NCI-H146 treated with DMSO at 0.1 percent for 48 hours (cell line): ENCODE results near the gene CPNE6.

Experiments used
- DNase-seq: peaks from one replicate; lab custom pipeline; 2025; ENCODE audit not compliant: unreplicated experiment; lab: John Stamatoyannopoulos, UW

Gene CPNE6

DNA sequence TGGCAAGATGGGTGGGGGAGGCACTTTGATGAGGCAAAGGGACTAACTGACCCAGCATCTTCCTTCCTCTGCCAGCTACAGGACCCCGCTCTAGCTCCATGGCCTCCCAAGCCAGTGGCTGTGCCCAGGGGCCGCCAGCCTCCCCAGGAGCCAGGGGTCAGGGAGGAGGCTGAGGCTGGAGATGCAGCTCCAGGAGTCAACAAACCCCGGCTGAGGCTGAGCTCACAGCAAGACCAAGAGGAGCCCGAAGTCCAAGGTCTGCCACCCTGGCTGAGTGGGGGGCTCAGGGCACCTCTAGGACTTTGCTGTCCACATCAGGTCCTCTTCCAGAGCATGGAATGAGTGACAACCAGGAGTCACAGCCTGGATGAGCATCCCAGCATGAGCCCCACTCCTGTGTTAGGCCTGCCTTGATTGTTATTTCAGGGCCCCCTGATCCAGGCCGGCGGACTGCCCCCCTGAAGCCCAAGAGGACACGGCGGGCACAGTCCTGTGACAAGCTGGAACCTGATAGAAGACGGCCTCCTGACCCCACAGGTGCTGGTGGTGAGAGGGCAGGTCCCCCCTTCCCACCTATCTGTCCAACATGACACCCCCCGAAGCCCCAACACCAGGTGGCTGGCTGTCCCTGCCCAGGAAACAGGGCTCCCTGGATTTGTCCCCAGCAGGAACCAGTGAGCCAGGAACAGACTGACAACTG is 2.5 kb upstream of the CPNE6 start:
- no peak for DNase-seq

GRCh38 chr14:24069411-24069735 is 2.0 kb upstream of the CPNE6 start:
- no peak for DNase-seq

GRCh38 chr14:24070285-24071143 is 848 bp upstream of the CPNE6 start:
- DNase-seq = peak; percentile 16

DNA sequence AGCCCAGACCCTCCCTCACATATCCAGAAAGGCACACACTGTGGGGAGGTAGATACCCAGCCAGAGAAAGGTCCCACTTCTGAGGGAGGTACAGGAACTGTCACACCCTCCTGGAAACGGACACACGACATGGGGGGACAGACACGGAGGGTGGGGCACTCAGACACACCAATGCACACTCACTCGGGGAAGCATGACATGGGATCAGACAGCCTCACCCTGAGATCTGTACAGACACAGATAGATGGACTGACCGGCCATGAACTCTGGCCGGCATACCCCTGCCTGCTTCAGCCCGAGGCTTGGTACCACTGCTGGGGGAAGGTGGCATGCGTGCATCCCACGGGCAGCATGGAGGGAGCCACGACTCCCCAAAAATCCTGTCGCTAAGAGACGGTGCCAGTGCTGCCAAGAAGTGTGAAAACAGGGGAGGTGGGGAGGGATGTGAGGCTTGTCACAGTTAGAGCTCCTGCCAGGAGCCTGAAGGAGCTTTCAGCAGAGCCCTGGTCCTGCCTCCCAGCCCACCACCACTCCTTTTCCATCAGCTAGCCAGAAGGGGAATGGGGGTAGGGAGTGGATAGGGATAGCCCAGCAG is 571 bp downstream of the CPNE6 start:
- no peak for DNase-seq

GRCh38 chr14:24072436-24072835 is 1.1 kb downstream of the CPNE6 start:
- no peak for DNase-seq

DNA sequence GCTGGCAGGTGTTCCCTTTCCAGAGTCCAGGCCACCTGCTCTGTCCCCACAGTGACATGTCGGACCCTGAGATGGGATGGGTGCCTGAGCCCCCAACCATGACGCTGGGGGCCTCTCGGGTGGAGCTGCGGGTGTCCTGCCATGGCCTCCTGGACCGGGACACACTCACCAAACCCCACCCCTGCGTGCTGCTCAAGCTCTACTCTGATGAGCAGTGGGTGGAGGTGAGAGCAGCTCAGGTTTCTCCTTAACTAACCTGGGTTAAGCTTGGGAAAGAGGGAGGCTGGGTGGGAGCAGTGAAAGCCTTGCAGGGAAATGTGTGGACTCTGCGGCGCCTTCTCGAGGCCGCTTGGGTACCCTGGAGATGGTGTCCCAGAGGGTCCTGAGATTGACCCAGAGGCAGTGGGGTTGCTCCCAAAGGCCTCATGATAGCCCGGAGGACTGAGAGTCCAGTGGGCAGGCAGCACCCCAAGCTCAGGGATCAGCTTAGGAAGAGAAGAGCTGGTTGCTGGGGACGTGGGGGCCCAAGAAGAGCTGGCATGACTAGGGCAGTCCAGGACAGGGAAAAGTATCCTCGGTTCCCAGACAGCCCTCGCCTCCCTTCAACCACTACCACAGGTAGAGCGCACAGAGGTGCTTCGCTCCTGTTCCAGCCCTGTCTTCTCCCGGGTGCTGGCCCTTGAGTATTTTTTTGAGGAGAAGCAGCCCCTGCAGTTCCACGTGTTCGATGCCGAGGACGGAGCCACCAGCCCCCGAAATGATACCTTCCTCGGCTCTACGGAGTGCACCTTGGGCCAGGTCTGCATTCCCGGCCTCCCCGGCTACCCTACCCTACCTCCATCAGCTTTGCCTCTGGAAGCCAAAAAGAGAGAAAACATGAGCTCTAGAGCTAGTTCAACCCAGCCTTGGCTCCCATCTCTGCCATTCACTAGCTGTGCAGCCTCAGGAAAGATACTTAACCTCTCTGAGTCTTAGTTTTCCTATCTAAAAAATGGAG is 1.8 kb downstream of the CPNE6 start:
- no peak for DNase-seq

DNA sequence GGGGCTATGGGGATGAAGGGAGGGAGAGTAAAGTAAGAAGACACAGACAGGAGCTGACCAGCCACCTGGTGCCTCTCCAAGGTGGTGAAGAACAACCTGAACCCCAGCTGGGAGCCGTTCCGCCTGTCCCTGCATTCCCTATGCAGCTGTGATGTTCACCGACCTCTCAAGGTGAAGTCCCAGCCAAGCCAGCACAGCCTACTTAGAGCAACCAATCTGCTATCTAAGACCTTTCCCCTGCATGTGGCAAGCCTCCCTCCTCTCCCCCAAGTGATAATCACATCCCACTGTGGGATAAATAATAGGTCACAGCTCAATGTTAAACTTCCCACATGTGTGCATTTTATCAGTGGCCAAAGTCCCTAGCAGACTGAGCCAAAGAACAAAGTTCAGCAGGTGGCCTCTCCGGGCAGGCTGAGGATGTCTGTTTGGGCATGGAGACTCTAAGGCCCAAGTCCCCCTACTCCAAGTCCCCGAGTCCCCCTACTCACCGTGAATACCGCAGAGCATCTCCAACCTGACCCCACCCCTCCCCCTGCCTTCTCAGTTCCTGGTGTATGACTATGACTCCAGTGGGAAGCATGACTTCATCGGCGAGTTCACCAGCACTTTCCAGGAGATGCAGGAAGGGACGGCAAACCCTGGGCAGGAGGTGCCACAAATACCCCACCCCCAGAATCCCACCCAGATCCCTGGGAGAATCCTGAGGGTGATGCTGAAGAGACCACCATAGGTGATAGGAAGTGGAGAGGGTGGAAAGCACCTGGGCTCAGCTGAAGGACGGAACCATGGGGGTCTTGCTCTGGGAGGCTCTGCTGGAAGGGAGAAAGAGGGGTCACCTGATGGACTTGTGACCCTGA is 3.5 kb downstream of the CPNE6 start:
- no peak for DNase-seq

- no peak for DNase-seq
Observed at GRCh38 chr14:24075485-24076301, 4.3 kb downstream of the CPNE6 start.

DNA sequence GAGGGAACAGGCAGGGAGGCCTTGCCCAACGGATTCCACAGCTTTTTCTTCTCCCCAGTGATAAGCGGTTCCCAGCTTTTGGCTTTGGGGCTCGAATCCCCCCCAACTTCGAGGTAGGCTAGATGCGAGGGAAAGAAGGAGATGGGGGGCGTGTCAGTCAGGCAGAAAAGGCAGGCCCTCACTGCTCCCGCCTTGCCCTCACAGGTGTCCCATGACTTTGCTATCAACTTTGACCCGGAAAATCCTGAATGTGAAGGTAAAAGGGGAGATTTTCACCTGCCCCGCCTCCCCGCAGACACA is 4.9 kb downstream of the CPNE6 start:
- DNase-seq = no peak

- no peak for DNase-seq
Observed at GRCh38 chr14:24077086-24077485, 5.7 kb downstream of the CPNE6 start.

DNA sequence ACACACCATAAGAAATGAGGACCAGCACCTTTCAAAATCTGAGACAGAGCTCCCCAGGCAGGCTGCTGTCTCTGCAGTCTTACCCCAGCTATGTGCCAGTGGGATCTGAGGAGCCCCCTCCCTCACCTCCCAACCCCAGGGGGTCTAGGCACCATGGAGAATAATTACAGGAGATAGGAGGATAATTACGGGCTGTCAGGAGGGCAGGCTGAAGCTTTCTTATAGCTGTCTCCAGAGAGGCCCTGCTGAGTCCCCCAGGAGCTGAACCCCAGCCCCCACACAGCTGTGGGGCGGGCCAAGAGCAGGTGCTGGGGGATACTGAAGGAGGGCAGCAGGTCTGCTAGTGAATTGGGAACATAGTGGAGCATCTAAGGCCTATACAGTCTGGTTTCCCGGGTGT is 6.8 kb downstream of the CPNE6 start:
- peak; percentile 86 for DNase-seq

- DNase-seq = no peak
Observed at GRCh38 chr14:24079491-24080141, 8.3 kb downstream of the CPNE6 start.

GRCh38 chr14:24080142-24080530 is 8.8 kb downstream of the CPNE6 start:
- DNase-seq = no peak

DNA sequence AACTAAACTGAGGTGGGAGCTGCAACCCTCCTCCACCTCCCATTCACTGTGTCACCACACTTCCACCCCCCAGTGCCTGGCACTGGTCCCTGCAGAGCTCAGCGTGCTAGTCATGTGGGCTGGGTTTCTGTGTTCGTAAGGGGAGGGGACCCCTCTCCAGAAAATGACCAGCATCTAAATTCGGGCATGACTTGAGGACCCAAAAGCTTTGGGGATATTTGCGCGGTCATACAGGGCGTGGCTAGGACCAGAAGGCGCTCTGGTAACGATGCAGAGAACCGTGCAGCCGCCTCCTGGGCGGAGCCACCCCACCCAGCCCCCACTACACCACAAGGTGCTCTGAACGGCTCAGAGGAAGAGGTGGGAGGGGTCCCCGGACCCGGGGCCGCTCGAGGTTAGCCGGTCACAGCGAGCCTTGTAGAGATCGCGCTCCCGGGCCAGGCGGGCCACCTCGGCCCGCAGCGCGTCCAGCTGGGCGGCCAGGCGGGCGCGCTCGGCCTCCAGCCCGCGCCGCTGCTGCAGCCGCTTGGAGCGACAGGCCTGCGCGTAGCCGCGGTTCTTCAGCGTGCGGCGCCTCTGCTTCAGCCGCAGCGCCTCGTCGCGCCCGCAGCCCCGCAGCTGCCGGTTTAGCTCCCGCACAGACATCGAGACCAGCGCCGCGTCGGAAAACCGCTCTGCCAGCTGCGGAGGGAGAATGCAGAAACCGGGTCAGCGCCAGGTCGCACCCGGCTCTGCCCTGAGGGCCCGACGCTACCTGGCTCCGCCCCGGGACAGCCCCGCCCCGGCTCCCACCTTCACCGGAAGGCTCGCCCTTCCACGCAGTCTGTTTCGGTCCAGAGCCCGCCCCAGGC is 9.8 kb downstream of the CPNE6 start:
- DNase-seq = peak; percentile 57

DNA sequence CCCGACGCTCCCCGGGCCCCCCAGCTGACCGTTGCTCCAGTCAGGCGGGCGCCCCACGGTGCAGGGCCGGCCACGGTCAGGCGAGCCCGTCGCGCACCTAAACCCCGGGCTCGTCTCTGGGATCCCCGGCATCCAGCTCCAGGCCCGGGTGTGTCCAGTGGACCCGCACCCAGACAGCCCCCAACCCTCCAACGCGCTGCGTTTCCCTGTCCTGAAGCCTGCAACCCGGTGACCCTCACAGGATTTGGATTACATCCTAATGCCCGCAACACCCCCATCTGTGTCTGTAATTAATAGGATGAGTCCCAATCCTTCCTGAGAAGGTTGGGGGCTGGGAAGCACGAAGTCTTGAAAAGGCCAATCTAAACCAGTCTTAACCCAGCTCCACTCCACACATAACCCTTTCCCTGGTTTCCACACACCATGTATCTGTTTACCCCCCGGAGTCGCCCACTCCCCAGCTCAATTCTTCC is 10.4 kb downstream of the CPNE6 start:
- no peak for DNase-seq

- no peak for DNase-seq
Observed at GRCh38 chr14:24082411-24083080, 11.2 kb downstream of the CPNE6 start.

GRCh38 chr14:24083462-24083861 is 12.1 kb downstream of the CPNE6 start:
- no peak for DNase-seq
